OCI-LY3 (cell line): ENCODE results near the gene FRMD4A.

ENCODE experiments used
- H2AFZ ChIP-seq: fragments of 200-600, 300-600 bp; shearing (Covaris generic); 2 replicates; pipeline ENCODE4 v1.6.0; 2014; ENCODE audit warnings: antibody characterized with exemption, low read depth, low read length
- H3K27ac ChIP-seq: fragments of 200-600, 300-600 bp; sonication (generic); 2 replicates; pipeline ENCODE4 v1.5.1; 2014; ENCODE audit warnings: mild to moderate bottlenecking, low read length, moderate library complexity, mixed read lengths
- H3K27me3 ChIP-seq: fragments of 200-600, 300-600 bp; sonication (generic); 2 replicates; pipeline ENCODE4 v1.6.1; 2014; ENCODE audit warnings: low read depth, low read length, mixed read lengths
- H3K36me3 ChIP-seq: fragments of 200-600, 300-600 bp; sonication (generic); replicated peaks from 2 replicates; pipeline ENCODE3; 2014; ENCODE audit warnings: low read depth, low read length, mixed read lengths
- H3K4me1 ChIP-seq: fragments of 300-600, 200-600 bp; sonication (generic); 2 replicates; pipeline ENCODE4 v1.6.1; 2014; ENCODE audit warnings: low read length, mixed read lengths
- H3K4me2 ChIP-seq: fragments of 200-600, 300-600 bp; sonication (generic); 2 replicates; pipeline ENCODE4 v1.6.1; 2014; ENCODE audit warnings: low read length, mixed read lengths
- H3K4me3 ChIP-seq: fragments of 300-600, 200-600 bp; sonication (generic); 2 replicates; pipeline ENCODE4 v1.5.1; 2014; ENCODE audit warnings: antibody characterized with exemption, mild to moderate bottlenecking, low read length, moderate library complexity
- H3K79me2 ChIP-seq: fragments of 300-600, 200-600 bp; shearing (Covaris generic); 2 replicates; pipeline ENCODE4 v1.6.1; 2014; ENCODE audit warnings: mild to moderate bottlenecking, low read length, mixed read lengths
- H3K9ac ChIP-seq: fragments of 300-600, 200-600 bp; shearing (Covaris generic); 2 replicates; pipeline ENCODE4 v1.6.0; 2014; ENCODE audit warnings: mild to moderate bottlenecking, low read length, moderate library complexity
- H3K9me3 ChIP-seq: fragments of 200-600, 300-600 bp; shearing (Covaris generic); 2 replicates; pipeline ENCODE4 v1.6.1; 2014; ENCODE audit warnings: low read length, mixed read lengths; ENCODE audit not compliant: insufficient read depth
- H4K20me1 ChIP-seq: fragments of 200-600, 300-600 bp; sonication (generic); 2 replicates; pipeline ENCODE4 v1.6.1; 2016; ENCODE audit warnings: low read length, mixed read lengths; ENCODE audit not compliant: insufficient read depth
- CTCF ChIP-seq: fragments of 200-600, 300-600 bp; sonication (generic); IDR thresholded peaks from 2 replicates; pipeline ENCODE4 v1.5.1; 2014; ENCODE audit warnings: antibody characterized with exemption, low read length, low read depth
- EZH2phosphoT487 ChIP-seq: fragments of 200-600 bp; shearing (Covaris generic); IDR thresholded peaks from 2 replicates; pipeline ENCODE4 v1.6.1; 2018; ENCODE audit warnings: antibody characterized with exemption, mixed run types, low read depth

FRMD4A gene

GRCh38 chr10:13731799-13732198 is 598.9 kb downstream of the FRMD4A start:
- Histone ChIP-seq H3K36me3 (no peaks in the 10 kb centered on the region), H3K4me1 (no peaks in the 10 kb centered on the region), H3K9ac (no peak overlapping the region), H3K4me2 (no peak overlapping the region), H3K79me2 (no peaks in the 10 kb centered on the region), H3K27ac (no peak overlapping the region), H2AFZ (no peak overlapping the region), H4K20me1 (no peaks in the 10 kb centered on the region), H3K27me3 (no peaks in the 10 kb centered on the region), H3K4me3 (no peak overlapping the region), H3K9me3 (no peaks in the 10 kb centered on the region)
- no peak for TF ChIP-seq EZH2phosphoT487
- no peak for TF ChIP-seq CTCF

DNA sequence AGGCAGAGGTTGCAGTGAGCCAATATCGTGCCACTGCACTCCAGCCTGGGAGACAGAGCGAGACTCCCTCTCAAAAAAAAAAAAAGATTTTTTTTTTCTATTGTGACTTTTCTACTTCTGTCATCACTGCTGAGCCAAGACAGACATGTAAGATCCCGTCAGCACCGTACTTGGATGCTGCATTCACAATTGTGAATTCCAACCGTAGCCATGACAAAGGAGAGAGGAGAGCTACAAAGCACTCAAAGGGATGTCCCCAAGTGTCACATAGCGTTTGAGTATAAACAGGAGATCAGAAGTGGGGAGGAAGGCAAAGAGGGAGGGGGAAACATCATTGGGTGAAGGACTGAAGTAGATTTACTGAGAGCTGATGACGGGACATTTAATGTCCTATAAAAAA is 599.8 kb downstream of the FRMD4A start:
- Histone ChIP-seq H3K79me2 (no peaks in the 10 kb centered on the region), H3K4me3 (no peak overlapping the region), H3K36me3 (no peaks in the 10 kb centered on the region), H3K27me3 (no peaks in the 10 kb centered on the region), H3K27ac (no peak overlapping the region), H3K9me3 (no peaks in the 10 kb centered on the region), H4K20me1 (no peaks in the 10 kb centered on the region), H3K9ac (no peak overlapping the region), H2AFZ (no peak overlapping the region), H3K4me1 (no peaks in the 10 kb centered on the region), H3K4me2 (no peak overlapping the region)
- TF ChIP-seq CTCF, result no peak

- H3K27ac ChIP-seq, result no peak overlapping the region
- no peaks in the 10 kb centered on the region for H3K4me1 ChIP-seq
- H3K4me2 ChIP-seq, result no peak overlapping the region
- H3K79me2 ChIP-seq, result no peaks in the 10 kb centered on the region
- no peak overlapping the region for H3K9ac ChIP-seq
- no peak for TF ChIP-seq CTCF
- no peak for TF ChIP-seq EZH2phosphoT487
- no peaks in the 10 kb centered on the region for H3K9me3 ChIP-seq
- no peak overlapping the region for H2AFZ ChIP-seq
- no peaks in the 10 kb centered on the region for H3K36me3 ChIP-seq
- H4K20me1 ChIP-seq, result no peaks in the 10 kb centered on the region
- H3K27me3 ChIP-seq, result no peaks in the 10 kb centered on the region
- no peak overlapping the region for H3K4me3 ChIP-seq
These were observed 600.4 kb downstream of the FRMD4A start for GRCh38 chr10:13730306-13730652.

DNA sequence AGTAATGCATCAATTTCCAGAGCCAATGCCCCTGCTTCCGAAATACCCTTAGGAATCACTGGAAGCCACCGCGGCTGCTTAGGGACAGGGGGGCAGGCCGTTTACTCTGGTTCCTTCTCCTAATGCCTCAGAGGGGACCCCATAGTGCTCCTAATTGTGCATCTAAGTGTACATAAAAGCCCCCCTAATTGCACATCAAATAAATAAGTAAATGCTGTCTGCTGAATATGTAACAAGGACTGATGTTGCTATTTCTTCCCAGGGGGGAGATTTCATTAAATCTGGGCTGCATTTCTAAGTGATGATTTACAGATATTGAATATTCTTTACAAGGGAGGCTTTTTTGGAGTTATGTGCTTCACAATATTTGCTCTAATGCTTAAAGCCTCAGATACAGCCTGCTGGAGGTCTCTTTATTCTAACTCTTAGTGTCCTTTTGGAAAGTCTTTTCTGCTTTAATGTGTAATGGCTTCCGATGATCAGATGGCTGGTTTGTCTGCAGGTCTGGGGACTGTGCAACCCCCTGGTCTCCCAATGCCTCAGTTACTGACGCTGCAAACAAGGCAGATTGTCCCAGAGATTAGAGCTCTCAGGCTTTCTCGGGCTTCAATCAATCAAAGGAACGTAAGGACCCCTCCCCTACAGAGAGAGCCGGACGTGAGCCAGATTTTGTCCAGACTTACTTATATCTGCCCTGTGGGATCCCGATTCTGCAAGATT is 601.0 kb downstream of the FRMD4A start:
- H3K4me1 ChIP-seq, result no peaks in the 10 kb centered on the region
- no peak overlapping the region for H3K4me2 ChIP-seq
- H2AFZ ChIP-seq, result no peak overlapping the region
- no peaks in the 10 kb centered on the region for H3K79me2 ChIP-seq
- no peak overlapping the region for H3K27ac ChIP-seq
- H3K4me3 ChIP-seq, result no peak overlapping the region
- H3K9me3 ChIP-seq, result no peaks in the 10 kb centered on the region
- H3K9ac ChIP-seq, result no peak overlapping the region
- H4K20me1 ChIP-seq, result no peaks in the 10 kb centered on the region
- TF ChIP-seq CTCF (no peak), EZH2phosphoT487 (no peak)
- H3K27me3 ChIP-seq, result no peaks in the 10 kb centered on the region
- H3K36me3 ChIP-seq, result no peaks in the 10 kb centered on the region
